Fibroblast of villous mesenchyme (primary cell): Measurements from ENCODE around the gene LZTS2. TPM values are rescaled to one million over a fixed set of nuclear protein-coding genes. Genes with fewer than 3 reads are reported as not detected.
"Not testable (repeated sequence)": the region's sequence is repeated elsewhere in the genome, so short reads cannot be mapped to it uniquely, and the experiment has no call there.

Experiments
- DNase-seq: peaks from one replicate; pipeline ENCODE4 v3.0.0-alpha.2; 2010; ENCODE audit warnings: low read depth
- H3K4me3 ChIP-seq: 2 replicates; pipeline ENCODE4 v1.5.1; 2011; ENCODE audit warnings: low read depth, mild to moderate bottlenecking, low read length
- total RNA-seq: library from RNA; depleted of rRNA; stranded (reverse); fragments of >200 nt; gene quantifications from 2 replicates; pipeline ENCODE4 v1.2.3, GENCODE V29; 2012
- TF ChIP-seq, protein P1 (sequence below): IDR thresholded peaks from 2 replicates; pipeline ENCODE4 v1.5.1; 2012; ENCODE audit warnings: low read depth, mild to moderate bottlenecking, low read length; ENCODE audit not compliant: insufficient read depth

The LZTS2 gene
- total RNA-seq, 1 donor, result 87.7 TPM

- no peak overlapping the region for H3K4me3 ChIP-seq
- TF ChIP-seq, protein P1, sequence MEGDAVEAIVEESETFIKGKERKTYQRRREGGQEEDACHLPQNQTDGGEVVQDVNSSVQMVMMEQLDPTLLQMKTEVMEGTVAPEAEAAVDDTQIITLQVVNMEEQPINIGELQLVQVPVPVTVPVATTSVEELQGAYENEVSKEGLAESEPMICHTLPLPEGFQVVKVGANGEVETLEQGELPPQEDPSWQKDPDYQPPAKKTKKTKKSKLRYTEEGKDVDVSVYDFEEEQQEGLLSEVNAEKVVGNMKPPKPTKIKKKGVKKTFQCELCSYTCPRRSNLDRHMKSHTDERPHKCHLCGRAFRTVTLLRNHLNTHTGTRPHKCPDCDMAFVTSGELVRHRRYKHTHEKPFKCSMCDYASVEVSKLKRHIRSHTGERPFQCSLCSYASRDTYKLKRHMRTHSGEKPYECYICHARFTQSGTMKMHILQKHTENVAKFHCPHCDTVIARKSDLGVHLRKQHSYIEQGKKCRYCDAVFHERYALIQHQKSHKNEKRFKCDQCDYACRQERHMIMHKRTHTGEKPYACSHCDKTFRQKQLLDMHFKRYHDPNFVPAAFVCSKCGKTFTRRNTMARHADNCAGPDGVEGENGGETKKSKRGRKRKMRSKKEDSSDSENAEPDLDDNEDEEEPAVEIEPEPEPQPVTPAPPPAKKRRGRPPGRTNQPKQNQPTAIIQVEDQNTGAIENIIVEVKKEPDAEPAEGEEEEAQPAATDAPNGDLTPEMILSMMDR, result no peak
- DNase-seq, result no peak
These were observed 28.4 kb upstream of the LZTS2 start for GRCh38 chr10:100970914-100971811.

GRCh38 chr10:100972115-100972903 is 27.3 kb upstream of the LZTS2 start:
- no peak for DNase-seq
- H3K4me3 ChIP-seq, result no peak overlapping the region
- TF ChIP-seq, protein P1, result no peak

GRCh38 chr10:100972904-100973535 is 26.6 kb upstream of the LZTS2 start:
- H3K4me3 ChIP-seq, result no peak overlapping the region
- no peak for DNase-seq
- TF ChIP-seq, protein P1, result no peak

DNA sequence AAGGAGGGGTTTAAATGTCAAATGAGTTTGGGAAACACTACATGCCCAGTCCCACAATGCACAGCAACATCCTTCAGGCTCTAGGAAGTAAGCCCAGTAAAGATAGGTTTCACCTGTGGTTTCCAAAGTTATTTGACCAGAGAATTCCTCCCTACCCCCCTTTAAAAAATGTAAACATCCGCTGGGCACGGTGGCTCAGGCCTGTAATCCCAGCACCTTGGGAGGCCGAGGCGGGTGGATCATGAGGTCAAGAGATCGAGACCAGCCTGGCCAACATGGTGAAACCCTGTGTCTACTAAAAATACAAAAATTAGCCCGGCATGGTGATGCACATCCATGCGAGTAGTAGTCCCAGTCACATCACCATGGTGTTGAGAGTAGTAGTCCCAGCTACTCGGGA is 24.2 kb upstream of the LZTS2 start:
- H3K4me3 ChIP-seq, DNase-seq: not testable (repeated sequence)

DNA sequence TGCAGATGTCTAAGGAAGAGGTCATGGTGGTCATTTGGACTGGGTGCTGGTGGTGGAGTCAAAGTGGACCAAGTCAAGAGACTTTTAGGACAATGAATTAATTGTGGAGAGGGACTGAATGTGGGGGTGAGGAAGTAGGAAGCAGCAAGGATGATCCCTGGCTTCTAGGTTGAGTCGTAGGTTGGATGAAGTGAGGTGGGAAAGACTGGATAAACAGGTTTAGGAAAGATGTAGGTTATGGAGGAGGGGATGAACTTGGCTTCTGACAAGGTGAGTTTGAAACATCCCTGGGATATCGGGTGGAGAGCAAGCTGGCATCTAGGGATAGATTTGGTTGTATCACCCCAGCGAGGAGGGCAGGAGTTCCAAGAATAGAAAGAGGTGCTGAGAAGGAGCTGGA is 22.7 kb upstream of the LZTS2 start:
- TF ChIP-seq, protein P1, result no peak
- no peak for DNase-seq
- no peak overlapping the region for H3K4me3 ChIP-seq

DNA sequence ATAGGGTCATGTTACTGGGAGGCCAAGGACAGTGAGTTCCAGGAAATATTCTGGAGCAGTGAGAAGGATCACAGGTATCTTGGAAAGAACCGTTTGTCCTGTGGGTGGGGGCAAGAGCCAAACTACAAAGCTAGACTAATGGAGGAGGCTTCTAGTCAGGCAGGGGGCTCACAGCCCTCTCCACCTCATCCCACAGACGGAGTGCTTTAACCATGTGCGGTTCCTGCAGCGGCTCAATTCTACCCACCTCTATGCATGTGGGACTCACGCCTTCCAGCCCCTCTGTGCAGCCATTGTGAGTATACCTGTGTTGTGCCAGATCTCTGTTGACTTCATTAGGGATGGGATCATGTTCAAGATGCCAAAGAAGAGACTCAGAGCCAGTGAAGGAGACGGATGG is 22.2 kb upstream of the LZTS2 start:
- TF ChIP-seq, protein P1, result no peak
- H3K4me3 ChIP-seq, result no peak overlapping the region
- DNase-seq, result no peak
